PFSK-1 (cell line): ENCODE results near the gene SCGB1A1.

Experiments
- FOXP2 ChIP-seq: optimal IDR thresholded peaks from 2 replicates; pipeline ENCODE3; 2011; ENCODE audit warnings: borderline replicate concordance, control low read depth, inconsistent platforms; ENCODE audit not compliant: insufficient read depth; ENCODE audit errors: extremely low read length, extremely low read depth
- POLR2AphosphoS5 ChIP-seq: IDR thresholded peaks from 2 replicates; pipeline ENCODE4 v1.6.1; 2012; ENCODE audit warnings: low read depth, mild to moderate bottlenecking, control low read depth, low read length, moderate library complexity
- SIN3A ChIP-seq: IDR thresholded peaks from 2 replicates; pipeline ENCODE4 v1.6.1; 2012; ENCODE audit warnings: mild to moderate bottlenecking, low read length, moderate library complexity, borderline replicate concordance; ENCODE audit not compliant: insufficient read depth
- TAF1 ChIP-seq: IDR thresholded peaks from 2 replicates; pipeline ENCODE4 v1.6.1; 2012; ENCODE audit warnings: low read length, control low read depth, borderline replicate concordance; ENCODE audit not compliant: insufficient read depth
- TF ChIP-seq, protein P1 (sequence below), 2 experiments: IDR thresholded peaks; 2 replicates each; pipeline versions ENCODE4 v1.6.1 to v1.8.0; 2011 to 2012; ENCODE audit warnings: low read depth in 2 of 2, low read length in 2 of 2, control low read depth in 1 of 2, inconsistent platforms in 1 of 2, mild to moderate bottlenecking in 1 of 2, moderate library complexity in 1 of 2; ENCODE audit not compliant: insufficient read depth in 1 of 2

DNA sequence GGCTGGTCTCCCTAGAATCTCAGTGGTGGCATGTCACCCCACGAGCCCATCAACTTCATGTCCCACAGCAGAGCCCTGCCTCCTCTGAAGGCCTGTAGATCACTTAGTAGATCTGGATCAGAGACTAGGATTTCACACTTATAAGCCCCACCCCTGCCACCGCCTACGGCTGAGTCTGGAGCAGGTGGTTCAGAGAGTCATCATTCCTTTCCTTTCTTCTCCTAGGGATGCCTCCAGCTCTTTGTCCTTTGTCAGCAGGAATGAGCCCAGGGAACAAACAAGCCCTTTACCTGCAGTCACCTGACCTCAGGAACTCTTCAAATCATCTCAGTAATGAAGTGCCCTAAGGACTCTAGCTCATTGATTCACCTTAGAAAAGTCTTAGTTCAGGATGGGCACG, 37.8 kb downstream of the SCGB1A1 start:
- TF ChIP-seq TAF1 (no peak), SIN3A (no peak), FOXP2 (no peak), POLR2AphosphoS5 (no peak)
- TF ChIP-seq, protein P1, sequence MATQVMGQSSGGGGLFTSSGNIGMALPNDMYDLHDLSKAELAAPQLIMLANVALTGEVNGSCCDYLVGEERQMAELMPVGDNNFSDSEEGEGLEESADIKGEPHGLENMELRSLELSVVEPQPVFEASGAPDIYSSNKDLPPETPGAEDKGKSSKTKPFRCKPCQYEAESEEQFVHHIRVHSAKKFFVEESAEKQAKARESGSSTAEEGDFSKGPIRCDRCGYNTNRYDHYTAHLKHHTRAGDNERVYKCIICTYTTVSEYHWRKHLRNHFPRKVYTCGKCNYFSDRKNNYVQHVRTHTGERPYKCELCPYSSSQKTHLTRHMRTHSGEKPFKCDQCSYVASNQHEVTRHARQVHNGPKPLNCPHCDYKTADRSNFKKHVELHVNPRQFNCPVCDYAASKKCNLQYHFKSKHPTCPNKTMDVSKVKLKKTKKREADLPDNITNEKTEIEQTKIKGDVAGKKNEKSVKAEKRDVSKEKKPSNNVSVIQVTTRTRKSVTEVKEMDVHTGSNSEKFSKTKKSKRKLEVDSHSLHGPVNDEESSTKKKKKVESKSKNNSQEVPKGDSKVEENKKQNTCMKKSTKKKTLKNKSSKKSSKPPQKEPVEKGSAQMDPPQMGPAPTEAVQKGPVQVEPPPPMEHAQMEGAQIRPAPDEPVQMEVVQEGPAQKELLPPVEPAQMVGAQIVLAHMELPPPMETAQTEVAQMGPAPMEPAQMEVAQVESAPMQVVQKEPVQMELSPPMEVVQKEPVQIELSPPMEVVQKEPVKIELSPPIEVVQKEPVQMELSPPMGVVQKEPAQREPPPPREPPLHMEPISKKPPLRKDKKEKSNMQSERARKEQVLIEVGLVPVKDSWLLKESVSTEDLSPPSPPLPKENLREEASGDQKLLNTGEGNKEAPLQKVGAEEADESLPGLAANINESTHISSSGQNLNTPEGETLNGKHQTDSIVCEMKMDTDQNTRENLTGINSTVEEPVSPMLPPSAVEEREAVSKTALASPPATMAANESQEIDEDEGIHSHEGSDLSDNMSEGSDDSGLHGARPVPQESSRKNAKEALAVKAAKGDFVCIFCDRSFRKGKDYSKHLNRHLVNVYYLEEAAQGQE (IDR thresholded peaks at IDR 0.05; ENCODE audit: insufficient read depth in 1 of 2, low read depth in 2 of 2, low read length in 2 of 2) = no peak
